SK-N-SH (cell line): ENCODE measurements around the gene VSIG2. TPM values are rescaled to one million over a fixed set of nuclear protein-coding genes. Genes with fewer than 3 reads are reported as not detected.
A peak's percentile ranks its signal among the peaks of the same experiment; 100 is the strongest.

Experiments used
- CTCF ChIA-PET: fragments of 300-600, 350-600 bp; formaldehyde crosslinking; extraction: SDS; loops from one replicate; lab custom pipeline; 2021; lab: Yijun Ruan, JAX
- POLR2A ChIA-PET: fragments of 350-600 bp; sonication (Branson Sonifier 250); formaldehyde crosslinking; extraction: SDS; loops from one replicate; lab custom pipeline; 2020; ENCODE audit warnings: antibody characterized with exemption, inconsistent platforms; lab: Yijun Ruan, JAX
- DNase-seq: peaks from one replicate; pipeline ENCODE4 v3.0.0; 2012
- H2AFZ ChIP-seq: fragments of 200-600 bp; sonication (generic); 2 replicates; pipeline ENCODE4 v1.8.1; 2016; ENCODE audit warnings: antibody characterized with exemption, mild to moderate bottlenecking, low read depth
- H3F3A ChIP-seq: fragments of 200-600 bp; sonication (generic); replicated peaks from 2 replicates; pipeline ENCODE3; 2016; ENCODE audit warnings: antibody characterized with exemption, mild to moderate bottlenecking; ENCODE audit not compliant: insufficient read depth
- H3K27ac ChIP-seq, 2 experiments: fragments of 200-500 bp in 1 of 2; fragments of 200-600 bp in 1 of 2; sonication (Bioruptor generic) in 1 of 2; sonication (generic), shearing (Covaris generic) in 1 of 2; 2 replicates each; pipeline versions ENCODE4 v1.5.1 to v1.6.1; 2014 to 2016; ENCODE audit warnings: low read depth in 2 of 2, inconsistent platforms in 1 of 2, low read length in 1 of 2, mild to moderate bottlenecking in 1 of 2, mixed read lengths in 1 of 2
- H3K27me3 ChIP-seq: fragments of 200-600 bp; sonication (generic), shearing (Covaris generic); 2 replicates; pipeline ENCODE4 v1.6.1; 2016; ENCODE audit warnings: mixed run types; ENCODE audit not compliant: insufficient read depth
- H3K36me3 ChIP-seq, 2 experiments: fragments of 200-500 bp in 1 of 2; fragments of 200-600 bp in 1 of 2; sonication (Bioruptor generic) in 1 of 2; sonication (generic) in 1 of 2; replicated peaks in 1 of 2; 2 replicates each; pipeline versions ENCODE3 to v1.5.1; 2014 to 2016; ENCODE audit warnings: low read length in 1 of 2, mild to moderate bottlenecking in 1 of 2; ENCODE audit not compliant: insufficient read depth in 2 of 2, control insufficient read depth in 1 of 2
- H3K4me1 ChIP-seq, 2 experiments: fragments of 200-500 bp in 1 of 2; fragments of 200-600 bp in 1 of 2; sonication (Bioruptor generic) in 1 of 2; sonication (generic), shearing (Covaris generic) in 1 of 2; 2 replicates each; pipeline versions ENCODE4 v1.5.1 to v1.6.1; 2014 to 2016; ENCODE audit warnings: low read depth in 1 of 2, low read length in 1 of 2, mixed run types in 1 of 2; ENCODE audit not compliant: insufficient read depth in 2 of 2, control insufficient read depth in 1 of 2
- H3K4me2 ChIP-seq: fragments of 200-600 bp; sonication (generic), shearing (Covaris generic); 2 replicates; pipeline ENCODE4 v1.6.1; 2017; ENCODE audit warnings: mixed run types
- H3K4me3 ChIP-seq, 2 experiments: fragments of 200-500 bp in 1 of 2; fragments of 200-600 bp in 1 of 2; sonication (Bioruptor generic) in 1 of 2; sonication (generic), shearing (Covaris generic) in 1 of 2; 2 replicates each; pipeline versions ENCODE4 v1.5.1 to v1.8.1; 2014 to 2016; ENCODE audit warnings: low read depth in 2 of 2, inconsistent platforms in 1 of 2, low read length in 1 of 2, mild to moderate bottlenecking in 1 of 2, mixed read lengths in 1 of 2, moderate library complexity in 1 of 2
- H3K79me2 ChIP-seq: fragments of 200-600 bp; sonication (generic); 2 replicates; pipeline ENCODE4 v1.8.1; 2017; ENCODE audit warnings: mild to moderate bottlenecking; ENCODE audit not compliant: insufficient read depth
- H3K9ac ChIP-seq: fragments of 200-600 bp; sonication (generic); 2 replicates; pipeline ENCODE4 v1.6.1; 2017; ENCODE audit warnings: mixed run types
- H3K9me2 ChIP-seq: fragments of 200-600 bp; sonication (generic); 2 replicates; pipeline ENCODE4 v1.6.1; 2017; ENCODE audit warnings: mixed run types
- H3K9me3 ChIP-seq: fragments of 200-600 bp; sonication (generic); 2 replicates; pipeline ENCODE4 v1.6.1; 2017; ENCODE audit warnings: mixed run types, mild to moderate bottlenecking, moderate library complexity
- H4K20me1 ChIP-seq: fragments of 200-600 bp; sonication (generic); 2 replicates; pipeline ENCODE4 v1.6.1; 2017; ENCODE audit warnings: mild to moderate bottlenecking, mixed run types; ENCODE audit not compliant: insufficient read depth
- EP300 ChIP-seq, 2 experiments: IDR thresholded peaks; 2 replicates each; pipeline versions ENCODE4 v1.4.0 to v1.6.1; 2012; ENCODE audit warnings: borderline replicate concordance in 1 of 2, low read depth in 1 of 2, low read length in 1 of 2
- EZH2phosphoT487 ChIP-seq: fragments of 200-600 bp; sonication (generic); IDR thresholded peaks from 2 replicates; pipeline ENCODE4 v1.6.1; 2017; ENCODE audit warnings: low read depth, mixed run types, mild to moderate bottlenecking, antibody characterized with exemption, moderate library complexity, borderline replicate concordance
- FOXM1 ChIP-seq: IDR thresholded peaks from 2 replicates; pipeline ENCODE4 v1.4.0; 2012; ENCODE audit warnings: low read depth, mild to moderate bottlenecking
- MEF2A ChIP-seq: IDR thresholded peaks from 2 replicates; pipeline ENCODE4 v1.4.0; 2012; ENCODE audit warnings: low read depth, borderline replicate concordance
- NFIC ChIP-seq: IDR thresholded peaks from 2 replicates; pipeline ENCODE4 v1.4.0; 2012; ENCODE audit warnings: borderline replicate concordance
- POLR2AphosphoS5 ChIP-seq: IDR thresholded peaks from 2 replicates; pipeline ENCODE4 v1.6.1; 2012; ENCODE audit warnings: low read depth, low read length
- RAD21 ChIP-seq: IDR thresholded peaks from 2 replicates; pipeline ENCODE4 v1.6.1; 2012; ENCODE audit warnings: mild to moderate bottlenecking, low read length
- RFX5 ChIP-seq: IDR thresholded peaks from 2 replicates; pipeline ENCODE4 v1.6.1; 2012; ENCODE audit warnings: mild to moderate bottlenecking, improper control_type of control experiment, low read length
- SIN3A ChIP-seq: IDR thresholded peaks from 2 replicates; pipeline ENCODE4 v1.6.1; 2012; ENCODE audit warnings: low read depth, mild to moderate bottlenecking, low read length, moderate library complexity, borderline replicate concordance
- SMC3 ChIP-seq: IDR thresholded peaks from 2 replicates; pipeline ENCODE4 v1.6.1; 2012; ENCODE audit warnings: low read depth, low read length, improper control_type of control experiment
- TAF1 ChIP-seq: IDR thresholded peaks from 2 replicates; pipeline ENCODE4 v1.6.1; 2012; ENCODE audit warnings: low read depth, mild to moderate bottlenecking, low read length, moderate library complexity, borderline replicate concordance
- WGBS: methylation state at CpG from one replicate; pipeline ENCODE4 v1.1.6; 2017; ENCODE audit warnings: low lambda C conversion rate; 5-methylcytosine and 5-hydroxymethylcytosine counted together
- polyA plus RNA-seq, 3 experiments: library from polyadenylated mRNA; depleted of rRNA; stranded (reverse); fragments of >200 nt; gene quantifications; 2 replicates each; pipeline ENCODE4 v1.2.3, GENCODE V29; 2012
- TF ChIP-seq, protein P1 (sequence below): fragments of 150-350 bp; IDR thresholded peaks from 2 replicates; pipeline ENCODE4 v1.6.1; 2017; ENCODE audit warnings: antibody characterized with exemption, low read length, low read depth, borderline replicate concordance
- TF ChIP-seq, protein P2 (sequence below): fragments of 200-600 bp; sonication (generic); IDR thresholded peaks from 2 replicates; pipeline ENCODE4 v1.6.1; 2017; ENCODE audit warnings: antibody characterized with exemption, mild to moderate bottlenecking, moderate library complexity
- TF ChIP-seq, protein P3 (sequence below): IDR thresholded peaks from 2 replicates; pipeline ENCODE4 v1.4.0; 2012; ENCODE audit warnings: low read depth
- TF ChIP-seq, protein P4 (sequence below): IDR thresholded peaks from 2 replicates; pipeline ENCODE4 v1.4.0; 2012; ENCODE audit warnings: low read depth, borderline replicate concordance

Gene VSIG2
- polyA plus RNA-seq, 1 of the 3 experiments (the other 2 are of a cell fraction) = not detected

- Histone ChIP-seq H3K4me3 (no peak overlapping the region; a peak in 2 of 4 replicates), H2AFZ (no peak overlapping the region), H3K9me3 (no peaks in the 10 kb centered on the region), H3K4me1 (peaks cover 0 to 13% of the 10 kb centered on the region in 2 experiments; a peak in 2 of 4 replicates), H3K27ac (no peak overlapping the region), H3F3A (peaks cover 3% of the 10 kb centered on the region), H3K27me3 (no peaks in the 10 kb centered on the region), H3K9me2 (no peaks in the 10 kb centered on the region), H3K9ac (no peak overlapping the region), H4K20me1 (peaks cover 3% of the 10 kb centered on the region; the same call in 1 of the 2 replicates), H3K36me3 (no peaks in the 10 kb centered on the region), H3K79me2 (no peaks in the 10 kb centered on the region), H3K4me2 (no peak overlapping the region)
- TF ChIP-seq POLR2AphosphoS5 (no peak), TAF1 (no peak), NFIC (no peak), FOXM1 (no peak), EP300 (IDR thresholded peaks at IDR 0.05; ENCODE audit: borderline replicate concordance in 1 of 2, low read depth in 1 of 2, low read length in 1 of 2) (no peak), SIN3A (no peak), RFX5 (no peak), MEF2A (no peak), SMC3 (peak; percentile 26; the same call in 1 of the 2 replicates), EZH2phosphoT487 (no peak), RAD21 (peak; percentile 47)
- TF ChIP-seq, protein P1, sequence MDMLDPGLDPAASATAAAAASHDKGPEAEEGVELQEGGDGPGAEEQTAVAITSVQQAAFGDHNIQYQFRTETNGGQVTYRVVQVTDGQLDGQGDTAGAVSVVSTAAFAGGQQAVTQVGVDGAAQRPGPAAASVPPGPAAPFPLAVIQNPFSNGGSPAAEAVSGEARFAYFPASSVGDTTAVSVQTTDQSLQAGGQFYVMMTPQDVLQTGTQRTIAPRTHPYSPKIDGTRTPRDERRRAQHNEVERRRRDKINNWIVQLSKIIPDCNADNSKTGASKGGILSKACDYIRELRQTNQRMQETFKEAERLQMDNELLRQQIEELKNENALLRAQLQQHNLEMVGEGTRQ = no peak
- TF ChIP-seq, protein P2, sequence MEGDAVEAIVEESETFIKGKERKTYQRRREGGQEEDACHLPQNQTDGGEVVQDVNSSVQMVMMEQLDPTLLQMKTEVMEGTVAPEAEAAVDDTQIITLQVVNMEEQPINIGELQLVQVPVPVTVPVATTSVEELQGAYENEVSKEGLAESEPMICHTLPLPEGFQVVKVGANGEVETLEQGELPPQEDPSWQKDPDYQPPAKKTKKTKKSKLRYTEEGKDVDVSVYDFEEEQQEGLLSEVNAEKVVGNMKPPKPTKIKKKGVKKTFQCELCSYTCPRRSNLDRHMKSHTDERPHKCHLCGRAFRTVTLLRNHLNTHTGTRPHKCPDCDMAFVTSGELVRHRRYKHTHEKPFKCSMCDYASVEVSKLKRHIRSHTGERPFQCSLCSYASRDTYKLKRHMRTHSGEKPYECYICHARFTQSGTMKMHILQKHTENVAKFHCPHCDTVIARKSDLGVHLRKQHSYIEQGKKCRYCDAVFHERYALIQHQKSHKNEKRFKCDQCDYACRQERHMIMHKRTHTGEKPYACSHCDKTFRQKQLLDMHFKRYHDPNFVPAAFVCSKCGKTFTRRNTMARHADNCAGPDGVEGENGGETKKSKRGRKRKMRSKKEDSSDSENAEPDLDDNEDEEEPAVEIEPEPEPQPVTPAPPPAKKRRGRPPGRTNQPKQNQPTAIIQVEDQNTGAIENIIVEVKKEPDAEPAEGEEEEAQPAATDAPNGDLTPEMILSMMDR = peak; percentile 51
- TF ChIP-seq, protein P3, sequence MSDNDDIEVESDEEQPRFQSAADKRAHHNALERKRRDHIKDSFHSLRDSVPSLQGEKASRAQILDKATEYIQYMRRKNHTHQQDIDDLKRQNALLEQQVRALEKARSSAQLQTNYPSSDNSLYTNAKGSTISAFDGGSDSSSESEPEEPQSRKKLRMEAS = no peak
- TF ChIP-seq, protein P4, sequence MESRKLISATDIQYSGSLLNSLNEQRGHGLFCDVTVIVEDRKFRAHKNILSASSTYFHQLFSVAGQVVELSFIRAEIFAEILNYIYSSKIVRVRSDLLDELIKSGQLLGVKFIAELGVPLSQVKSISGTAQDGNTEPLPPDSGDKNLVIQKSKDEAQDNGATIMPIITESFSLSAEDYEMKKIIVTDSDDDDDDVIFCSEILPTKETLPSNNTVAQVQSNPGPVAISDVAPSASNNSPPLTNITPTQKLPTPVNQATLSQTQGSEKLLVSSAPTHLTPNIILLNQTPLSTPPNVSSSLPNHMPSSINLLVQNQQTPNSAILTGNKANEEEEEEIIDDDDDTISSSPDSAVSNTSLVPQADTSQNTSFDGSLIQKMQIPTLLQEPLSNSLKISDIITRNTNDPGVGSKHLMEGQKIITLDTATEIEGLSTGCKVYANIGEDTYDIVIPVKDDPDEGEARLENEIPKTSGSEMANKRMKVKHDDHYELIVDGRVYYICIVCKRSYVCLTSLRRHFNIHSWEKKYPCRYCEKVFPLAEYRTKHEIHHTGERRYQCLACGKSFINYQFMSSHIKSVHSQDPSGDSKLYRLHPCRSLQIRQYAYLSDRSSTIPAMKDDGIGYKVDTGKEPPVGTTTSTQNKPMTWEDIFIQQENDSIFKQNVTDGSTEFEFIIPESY = no peak
- ChIA-PET POLR2A (no interaction called here), CTCF (interaction anchor here (0.6 to 4.0 kb wide), 29 partner anchors 9 to 114 kb away, joined by 3 to 35 read pairs (median 3); partner anchors contain the start of genes MSANTD2, NRGN and ROBO3)
- peak; percentile 89 for DNase-seq
- 63% methylated on average over 41 of the region's 53 CpGs for WGBS
These were observed 6.6 kb upstream of the VSIG2 start for GRCh38 chr11:124758355-124759265.
